HG03159 (cell line): ENCODE results near the gene TTC7B.

ENCODE experiments used
- ATAC-seq: cut with Tn5 transposase; IDR thresholded peaks from one replicate; pipeline ENCODE4 v1.9.1; 2021; ENCODE audit warnings: mild to moderate bottlenecking, moderate library complexity; ENCODE audit not compliant: unreplicated experiment

Gene TTC7B

GRCh38 chr14:90651976-90652560, 164.2 kb downstream of the TTC7B start:
- no peak for ATAC-seq

GRCh38 chr14:90651271-90651804, 164.9 kb downstream of the TTC7B start:
- ATAC-seq = no peak

- no peak for ATAC-seq
Measured at GRCh38 chr14:90649557-90650135, 166.6 kb downstream of the TTC7B start.

GRCh38 chr14:90649083-90649482, 167.1 kb downstream of the TTC7B start:
- ATAC-seq = no peak

GRCh38 chr14:90648421-90648820, 167.8 kb downstream of the TTC7B start:
- ATAC-seq = no peak

- no peak for ATAC-seq
Measured at GRCh38 chr14:90647473-90648005, 168.7 kb downstream of the TTC7B start.

GRCh38 chr14:90645842-90646443, 170.3 kb downstream of the TTC7B start:
- no peak for ATAC-seq

- no peak for ATAC-seq
Measured at GRCh38 chr14:90644882-90645281, 171.3 kb downstream of the TTC7B start.

GRCh38 chr14:90643982-90644670, 172.1 kb downstream of the TTC7B start:
- no peak for ATAC-seq

GRCh38 chr14:90642244-90642717, 173.9 kb downstream of the TTC7B start:
- no peak for ATAC-seq

- ATAC-seq = no peak
Measured at GRCh38 chr14:90641615-90642243, 174.5 kb downstream of the TTC7B start.

- no peak for ATAC-seq
Measured at GRCh38 chr14:90641168-90641567, 175.1 kb downstream of the TTC7B start.

- ATAC-seq = no peak
Measured at GRCh38 chr14:90639641-90640040, 176.6 kb downstream of the TTC7B start.

- ATAC-seq = no peak
Measured at GRCh38 chr14:90632871-90633270, 183.4 kb downstream of the TTC7B start.

- no peak for ATAC-seq
Measured at GRCh38 chr14:90632451-90632850, 183.8 kb downstream of the TTC7B start.

GRCh38 chr14:90630171-90630806, 185.9 kb downstream of the TTC7B start:
- ATAC-seq = no peak

- ATAC-seq = no peak
Measured at GRCh38 chr14:90629471-90629870, 186.8 kb downstream of the TTC7B start.

- no peak for ATAC-seq
Measured at GRCh38 chr14:90628825-90629224, 187.4 kb downstream of the TTC7B start.

- no peak for ATAC-seq
Measured at GRCh38 chr14:90627478-90627877, 188.8 kb downstream of the TTC7B start.

- no peak for ATAC-seq
Measured at GRCh38 chr14:90626550-90626949, 189.7 kb downstream of the TTC7B start.
